ENCODE results near the gene TBL3.
A peak's percentile ranks its signal among the peaks of the same experiment; 100 is the strongest.
"Not testable (repeated sequence)": the region's sequence is repeated elsewhere in the genome, so short reads cannot be mapped to it uniquely, and the experiment has no call there.

The TBL3 gene

DNA sequence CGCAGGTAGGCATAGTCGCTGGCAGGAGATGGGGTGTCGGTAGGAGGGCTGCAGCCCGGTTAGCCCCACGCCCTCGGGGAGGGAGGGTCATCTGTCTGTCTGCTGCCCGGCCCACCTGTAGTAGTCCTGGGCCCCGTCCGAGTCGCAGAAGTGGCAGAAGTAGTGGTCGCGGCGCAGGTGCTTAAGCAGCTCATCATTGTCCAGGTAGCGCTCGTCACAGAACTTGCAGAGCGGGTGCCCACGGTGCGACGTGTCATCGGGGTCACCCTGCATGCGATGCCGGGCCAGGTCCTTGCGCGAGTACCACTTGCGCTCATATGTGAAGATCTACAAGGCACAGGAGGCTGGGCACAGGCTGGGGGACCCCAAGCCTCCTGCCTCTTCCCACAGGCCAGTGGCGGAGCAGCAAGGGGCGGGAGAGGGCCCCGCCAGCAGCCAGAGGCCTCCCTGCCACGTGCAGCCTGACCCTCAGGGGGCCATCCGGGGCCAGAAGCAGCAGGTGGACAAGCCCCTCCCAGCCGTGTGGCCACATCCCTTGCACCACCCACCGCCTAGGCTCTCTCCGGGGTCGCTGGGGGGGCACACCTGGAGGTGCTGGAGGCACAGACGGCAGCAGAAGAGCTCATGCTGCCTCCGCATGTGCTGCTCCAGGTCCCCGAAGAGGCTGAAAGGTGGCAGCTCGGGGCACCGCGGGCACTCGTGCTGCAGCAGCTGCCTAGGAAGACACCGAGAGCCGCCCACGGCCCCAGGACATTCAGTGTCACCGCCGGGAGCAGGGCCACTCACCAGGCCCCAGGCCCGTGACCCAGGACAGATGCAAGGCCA lies 30.8 kb downstream of the TBL3 start:
- no peak for DNase-seq

DNA sequence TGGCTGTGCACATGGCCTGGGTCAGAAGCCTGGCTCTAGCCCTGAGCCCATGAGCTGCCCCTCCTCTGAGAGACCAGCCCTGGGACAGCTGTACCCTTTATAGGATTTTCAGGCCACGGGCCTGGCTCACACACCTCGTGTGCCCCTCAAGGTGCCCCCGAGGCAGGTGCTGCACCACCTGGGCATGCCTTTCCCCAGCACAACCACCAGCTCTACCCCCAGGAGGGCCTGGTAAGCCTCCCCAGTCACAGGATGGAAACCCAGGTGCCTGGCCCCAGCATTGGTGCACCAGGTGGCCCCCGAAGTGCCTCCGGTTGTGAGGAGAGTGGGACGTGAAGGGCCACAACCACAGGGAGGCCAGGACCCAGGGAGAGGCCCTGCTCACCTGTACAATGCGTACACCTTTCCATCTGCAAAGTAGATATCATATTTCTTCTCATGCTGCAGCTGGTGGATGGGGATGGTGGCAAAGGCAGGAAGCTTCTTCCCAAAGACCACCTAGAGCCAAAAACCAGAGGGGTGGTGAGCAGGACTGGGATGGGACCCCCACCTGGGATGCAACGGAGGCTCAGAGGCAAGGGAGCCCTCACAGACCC lies 31.5 kb downstream of the TBL3 start:
- DNase-seq = no peak

DNA sequence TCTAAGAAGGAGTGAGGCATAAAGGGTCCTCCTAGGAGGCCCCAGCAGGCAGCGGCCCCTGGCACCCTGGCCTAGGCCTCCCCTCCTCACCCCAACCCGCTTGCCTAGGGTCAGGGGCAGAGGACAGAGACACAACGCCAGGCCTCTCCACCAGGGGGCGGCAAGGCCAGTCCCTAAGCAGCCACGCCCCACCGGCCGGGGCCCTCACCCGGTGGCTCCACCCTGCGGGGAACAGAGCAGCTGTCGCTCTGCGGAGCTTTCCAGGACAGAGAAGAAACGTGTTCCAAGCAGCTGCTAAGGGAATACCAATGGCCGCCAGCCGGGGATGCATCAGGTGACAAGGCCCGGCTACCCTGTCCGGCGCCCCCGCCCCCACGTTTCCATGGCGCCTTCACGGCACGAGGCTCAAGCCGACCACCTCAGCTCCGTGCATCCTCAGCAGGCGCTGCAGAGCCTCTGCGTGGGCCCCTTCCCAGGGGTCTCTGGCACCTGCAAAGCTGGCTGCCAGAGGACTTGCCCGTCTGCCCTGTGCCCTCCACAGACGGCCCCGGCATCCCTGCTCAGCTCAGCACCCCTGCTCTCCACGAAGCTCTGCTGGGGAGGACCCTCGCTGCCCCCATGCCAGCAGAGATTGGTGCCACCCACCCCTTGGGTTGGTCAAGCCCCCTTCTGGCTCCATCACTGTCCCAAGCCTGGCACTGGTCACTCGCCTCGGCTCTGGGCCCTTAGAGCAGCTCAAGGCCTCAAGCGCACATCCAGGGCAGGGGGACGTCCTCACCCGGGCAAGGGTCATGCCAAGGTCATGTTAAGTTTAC lies 32.2 kb downstream of the TBL3 start:
- DNase-seq = peak; percentile 56

DNA sequence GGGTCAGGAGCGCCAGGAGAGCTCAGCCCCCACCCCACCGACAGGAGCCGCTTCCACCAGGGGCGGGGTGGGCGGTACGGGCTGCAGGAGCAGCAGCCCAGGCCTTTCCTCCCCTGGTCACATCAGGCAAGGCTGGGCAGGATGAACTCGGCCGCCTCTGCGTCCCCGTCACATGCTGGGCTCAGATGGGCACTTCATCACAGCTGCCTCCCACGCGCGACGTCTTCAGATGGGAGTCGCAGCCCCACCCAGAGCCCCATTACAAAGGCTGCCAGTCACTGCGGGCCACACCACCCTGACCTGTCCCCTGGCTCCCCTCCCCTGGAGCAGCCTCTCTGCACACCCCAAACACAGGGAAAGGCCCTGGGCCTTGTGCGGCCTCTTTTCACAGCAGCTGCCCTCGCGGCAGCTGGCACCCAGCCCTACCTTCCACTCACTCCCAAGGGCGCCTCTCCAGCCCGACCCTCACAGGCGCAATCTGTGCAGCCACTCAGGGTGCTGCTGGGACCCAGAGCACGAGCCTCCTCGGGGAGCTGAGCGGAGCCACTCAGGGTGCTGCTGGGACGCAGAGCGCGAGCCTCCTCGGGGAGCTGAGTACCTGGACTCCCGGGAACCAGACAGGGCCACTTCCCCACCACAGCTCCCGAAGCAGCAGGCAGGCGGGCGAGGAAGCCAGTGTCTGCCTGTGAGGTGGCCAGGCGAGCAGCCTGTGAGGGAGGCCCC lies 33.1 kb downstream of the TBL3 start:
- no peak for DNase-seq

DNA sequence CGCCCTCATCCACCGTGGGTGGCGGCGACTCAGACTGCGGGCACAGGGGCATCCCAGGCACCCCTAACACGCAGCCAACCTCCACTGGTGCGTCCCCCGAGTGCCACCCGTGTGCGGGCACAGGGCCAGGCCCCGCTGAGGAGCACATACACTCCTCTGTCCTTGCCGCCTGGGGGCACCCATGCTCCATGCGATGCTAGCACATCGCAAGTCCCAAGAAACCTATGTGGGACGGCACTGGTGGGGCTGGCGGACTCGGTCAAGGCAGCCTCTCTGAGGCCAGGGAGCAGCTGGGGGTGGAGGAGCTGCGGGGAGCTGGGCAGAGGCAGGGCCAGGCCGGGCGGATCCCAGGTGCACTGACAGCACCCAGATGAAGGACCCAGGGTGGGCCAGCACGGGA lies 33.8 kb downstream of the TBL3 start:
- no peak for DNase-seq

DNA sequence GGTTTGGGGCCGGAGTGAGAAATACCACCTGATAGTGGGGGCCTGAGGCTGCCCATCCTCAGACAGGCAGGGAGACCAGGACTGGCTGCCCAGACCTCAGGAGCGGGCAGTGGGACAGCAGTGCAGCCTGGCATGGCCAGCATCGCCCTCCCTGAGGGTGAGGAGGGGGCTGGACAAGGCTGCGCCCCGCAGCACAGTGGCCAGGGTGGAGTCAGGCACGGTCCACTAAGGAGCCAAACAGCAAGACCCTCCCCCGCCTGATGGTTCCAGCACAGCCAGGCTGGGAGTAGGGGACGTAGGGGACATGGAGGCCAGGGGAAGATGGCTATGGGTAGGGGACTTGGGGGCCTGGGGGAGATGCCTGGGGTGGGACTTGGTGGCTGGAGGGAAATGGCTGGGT lies 34.5 kb downstream of the TBL3 start:
- DNase-seq = no peak

DNA sequence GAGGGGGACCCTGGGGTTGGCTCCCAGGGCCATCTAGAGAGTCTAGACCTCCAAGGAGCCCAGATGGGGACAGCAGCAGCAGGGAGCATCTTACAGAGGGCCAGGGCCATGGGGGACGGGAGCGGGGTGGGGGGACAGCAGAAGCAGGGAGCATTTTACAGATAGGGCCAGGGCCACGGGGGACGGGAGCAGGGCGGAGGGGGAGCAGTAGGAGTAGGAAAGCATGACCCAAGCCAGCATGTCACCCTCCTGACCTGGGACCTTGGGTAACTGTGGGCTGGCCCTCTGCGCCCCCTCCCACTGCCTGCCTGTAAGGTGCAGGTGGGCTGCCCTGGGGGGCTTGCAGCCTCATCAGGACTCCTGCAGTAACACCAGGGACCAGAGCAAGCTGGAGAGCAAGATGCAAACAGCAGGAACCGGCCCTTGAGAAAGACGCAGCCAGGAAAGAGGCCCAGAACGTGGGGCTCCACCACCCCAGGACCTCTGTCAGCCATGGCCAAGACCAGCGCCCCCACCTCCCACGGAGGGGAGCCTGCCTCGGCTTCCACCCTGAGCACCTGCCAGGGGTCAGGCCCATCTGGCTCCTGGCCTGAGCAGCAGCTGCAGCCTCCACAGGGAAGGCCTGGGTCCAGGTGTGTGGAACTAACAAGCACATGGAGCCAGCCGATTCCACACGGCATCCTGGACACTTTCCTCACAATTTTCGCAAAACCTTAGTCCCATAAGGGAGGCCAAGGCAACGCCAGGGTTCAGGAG lies 35.4 kb downstream of the TBL3 start:
- DNase-seq = no peak

DNA sequence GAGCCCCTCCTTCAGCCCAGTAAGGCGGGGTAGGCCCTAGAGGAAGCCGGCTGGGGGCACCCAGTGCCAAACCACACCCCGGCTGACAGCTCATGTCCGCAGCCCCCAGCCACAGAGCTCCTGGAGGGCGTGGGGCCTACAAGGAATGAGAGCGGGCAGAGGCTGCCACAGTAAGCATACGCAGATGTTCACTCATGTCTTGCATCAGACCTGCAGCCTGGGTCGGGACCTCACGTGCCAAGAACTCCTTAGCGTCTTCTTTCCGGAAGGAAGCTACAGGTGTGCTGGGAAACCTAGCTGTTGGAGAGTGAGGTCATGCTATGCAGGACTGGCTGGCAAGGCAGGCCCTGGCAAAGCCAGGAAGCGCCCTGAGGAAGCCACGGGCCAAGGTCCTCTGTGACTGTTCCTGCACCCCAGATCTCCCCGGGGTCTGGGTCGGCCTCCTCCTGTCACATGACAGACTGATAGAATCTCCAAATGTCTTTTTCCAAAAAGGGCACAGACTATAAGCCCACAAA lies 36.2 kb downstream of the TBL3 start:
- DNase-seq = peak; percentile 24

DNA sequence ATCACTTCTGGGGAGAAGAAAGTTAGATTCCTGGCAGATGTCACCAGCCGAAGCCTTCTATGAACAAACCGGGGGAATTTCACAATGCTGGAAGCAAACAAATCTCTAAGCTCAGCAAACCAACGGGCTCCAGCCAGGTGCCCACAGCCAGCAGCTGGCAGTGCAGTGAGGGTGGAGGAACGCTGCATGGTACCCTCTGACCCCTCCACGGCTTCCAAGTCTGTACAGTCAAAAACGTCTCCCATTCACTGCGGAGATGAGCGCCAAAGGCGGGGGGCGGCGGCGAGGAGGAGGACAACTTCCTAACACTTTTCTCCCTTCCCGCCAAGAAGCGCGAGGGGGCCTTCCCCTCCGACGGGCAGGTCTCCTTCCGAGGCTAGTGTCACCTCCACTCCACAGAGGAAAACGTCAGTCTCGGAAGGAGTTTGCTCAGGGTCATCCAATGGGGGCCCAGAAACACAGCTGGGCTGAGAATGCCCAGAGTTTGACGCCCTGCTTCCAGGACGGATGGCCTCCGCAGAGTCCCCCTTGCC lies 36.8 kb downstream of the TBL3 start:
- no peak for DNase-seq

DNA sequence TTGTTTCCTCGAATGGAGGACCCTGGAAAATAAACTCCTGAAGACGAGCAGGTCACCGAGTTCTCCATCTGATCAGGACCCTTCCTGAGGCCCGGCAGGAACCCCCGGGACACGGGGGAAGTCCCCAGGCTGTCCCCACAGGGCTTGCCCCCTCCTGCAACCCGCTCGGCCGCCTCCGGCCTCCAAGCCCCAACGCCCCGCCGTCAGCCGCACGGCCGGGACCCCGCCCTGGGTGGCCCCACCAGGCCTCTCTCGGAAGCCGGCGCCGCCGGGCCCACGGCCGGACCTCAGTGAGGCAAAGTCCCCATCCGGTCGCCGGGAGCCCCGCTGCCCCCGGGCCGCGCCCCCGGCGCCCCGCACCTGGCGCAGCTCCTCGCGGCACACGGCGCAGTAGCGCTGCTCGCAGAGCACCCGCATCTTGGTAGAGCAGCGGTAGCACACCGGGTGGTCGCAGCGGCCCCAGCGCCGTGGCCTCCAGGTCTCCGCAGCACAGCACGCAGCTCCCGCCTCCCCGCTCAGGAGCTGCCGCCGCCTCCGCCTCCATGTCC lies 37.4 kb downstream of the TBL3 start:
- no peak for DNase-seq

DNA sequence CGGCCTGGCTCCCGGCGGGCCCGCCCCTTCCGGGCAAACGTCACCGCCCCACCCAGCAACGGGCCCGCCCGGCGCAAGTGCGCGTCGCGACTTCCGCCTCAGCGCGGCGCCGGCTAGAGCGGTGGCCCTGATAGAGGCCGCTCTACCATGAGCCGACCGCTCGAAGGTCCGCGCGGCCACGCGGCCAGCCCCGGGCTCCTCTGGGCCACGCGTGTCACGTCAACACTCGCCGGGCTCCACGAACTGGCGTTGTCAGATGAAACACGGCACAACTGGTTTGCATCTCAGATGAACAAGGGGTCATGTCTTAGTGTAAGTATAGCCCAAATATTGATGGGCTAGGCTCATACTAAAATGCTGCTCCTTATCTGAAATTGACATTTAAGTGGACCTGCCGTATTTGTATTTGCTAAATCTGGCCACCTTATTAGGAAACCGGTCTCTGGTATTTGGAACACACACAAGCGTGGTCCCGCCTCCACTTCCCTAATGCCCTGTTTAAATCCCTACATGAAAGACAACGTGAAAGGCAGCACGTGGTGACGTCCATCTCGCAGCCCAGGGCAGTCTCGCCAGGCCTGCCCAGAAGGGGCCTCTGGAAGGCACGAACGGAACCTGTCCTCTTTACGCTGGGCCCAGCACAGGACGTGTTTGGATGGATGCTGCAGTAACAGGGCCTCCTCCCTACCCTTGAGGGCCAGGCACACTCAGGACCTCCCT lies 38.1 kb downstream of the TBL3 start, which contains the start of gene ZNF598:
Gene ZNF598, minus strand, starts transcription at position 31 of the 720 bp plus-strand sequence.
- DNase-seq = peak; percentile 26

DNA sequence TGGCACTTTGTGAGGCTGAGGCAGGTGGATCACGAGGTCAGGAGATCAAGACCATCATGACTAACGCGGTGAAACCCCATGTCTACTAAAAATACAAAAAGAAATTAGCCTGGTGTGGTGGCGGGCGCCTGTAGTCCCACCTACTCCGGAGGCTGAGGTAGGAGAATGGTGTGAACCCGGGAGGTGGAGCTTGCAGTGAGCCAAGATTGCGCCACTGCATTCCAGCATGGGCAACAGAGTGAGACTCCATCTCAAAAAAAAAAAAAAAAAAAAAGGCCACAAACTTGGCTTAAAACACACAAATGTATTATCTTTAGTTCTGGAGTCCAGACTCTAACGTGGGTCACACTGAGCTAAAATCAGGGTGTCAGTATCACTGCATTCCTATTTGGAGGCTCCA lies 39.9 kb downstream of the TBL3 start:
- DNase-seq = not testable (repeated sequence)

DNA sequence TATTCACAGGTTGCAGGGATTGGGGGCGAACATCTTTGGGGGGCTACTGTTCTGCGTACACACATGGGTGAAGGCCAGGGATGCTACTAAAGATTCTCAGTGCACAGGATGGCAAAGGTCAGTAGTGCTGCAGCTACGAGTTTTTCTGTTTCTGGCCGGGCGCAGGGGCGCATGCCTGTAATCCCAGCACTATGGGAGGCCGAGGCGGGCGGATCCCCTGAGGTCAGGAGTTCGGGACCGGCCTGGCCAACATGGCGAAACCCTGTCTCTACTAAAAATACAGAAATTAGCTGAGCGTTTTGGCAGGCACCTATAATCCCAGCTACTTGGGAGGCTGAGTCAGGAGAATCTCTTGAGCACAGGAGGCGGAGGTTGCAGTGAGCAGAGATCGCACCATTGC lies 41.7 kb downstream of the TBL3 start:
- DNase-seq = no peak

DNA sequence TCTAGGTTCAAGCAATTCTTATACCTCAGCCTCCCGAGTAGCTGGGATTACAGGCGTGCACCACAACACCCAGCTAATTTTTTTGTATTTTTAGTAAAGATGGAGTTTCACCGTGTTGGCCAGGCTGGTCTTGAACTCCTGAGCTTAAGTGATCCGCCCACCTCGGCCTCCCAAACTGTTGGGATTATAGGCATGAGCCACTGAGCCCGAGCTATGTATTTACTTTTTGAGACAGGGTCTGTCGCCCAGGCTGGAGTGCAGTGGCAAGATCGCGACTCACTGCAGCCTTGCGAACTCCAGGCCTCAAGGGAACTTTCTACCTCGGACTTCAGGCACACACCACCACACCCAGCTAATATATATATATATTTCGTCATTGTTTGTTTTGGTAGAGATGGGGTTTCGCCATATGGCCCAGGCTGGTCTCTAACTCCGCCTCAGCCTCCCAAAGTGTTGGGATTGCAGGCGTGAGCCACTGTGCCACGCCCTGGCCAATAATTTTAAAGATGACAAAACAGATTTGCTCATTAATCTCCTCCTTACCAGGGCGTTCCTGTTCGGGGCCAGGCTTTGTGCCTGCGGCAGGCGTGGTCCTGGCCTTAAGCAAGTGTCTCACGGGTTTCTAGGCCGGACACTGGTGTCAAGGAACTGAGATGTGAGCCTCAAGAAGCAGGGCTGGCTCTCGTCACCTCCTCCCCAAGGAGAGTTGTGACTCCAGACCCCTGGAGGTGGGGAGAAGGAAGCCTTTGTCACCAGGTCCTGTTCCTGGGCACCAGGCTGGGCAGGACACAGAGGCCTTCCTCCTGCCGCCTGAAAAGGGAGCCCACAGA lies 43.5 kb downstream of the TBL3 start:
- DNase-seq = no peak

DNA sequence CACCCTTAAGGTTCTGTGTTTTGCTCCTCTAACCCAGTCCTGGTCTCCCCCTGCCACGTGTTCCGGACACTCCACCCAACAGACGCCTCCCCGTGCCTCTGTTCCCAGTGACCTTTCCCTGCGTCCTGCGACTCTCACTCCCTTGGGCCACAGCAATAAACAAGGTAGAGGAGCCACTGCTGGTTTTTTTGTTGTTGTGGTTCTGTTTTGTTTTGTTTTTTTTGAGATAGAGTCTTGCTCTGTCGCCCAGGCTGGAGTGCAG lies 44.0 kb downstream of the TBL3 start:
- no peak for DNase-seq

DNA sequence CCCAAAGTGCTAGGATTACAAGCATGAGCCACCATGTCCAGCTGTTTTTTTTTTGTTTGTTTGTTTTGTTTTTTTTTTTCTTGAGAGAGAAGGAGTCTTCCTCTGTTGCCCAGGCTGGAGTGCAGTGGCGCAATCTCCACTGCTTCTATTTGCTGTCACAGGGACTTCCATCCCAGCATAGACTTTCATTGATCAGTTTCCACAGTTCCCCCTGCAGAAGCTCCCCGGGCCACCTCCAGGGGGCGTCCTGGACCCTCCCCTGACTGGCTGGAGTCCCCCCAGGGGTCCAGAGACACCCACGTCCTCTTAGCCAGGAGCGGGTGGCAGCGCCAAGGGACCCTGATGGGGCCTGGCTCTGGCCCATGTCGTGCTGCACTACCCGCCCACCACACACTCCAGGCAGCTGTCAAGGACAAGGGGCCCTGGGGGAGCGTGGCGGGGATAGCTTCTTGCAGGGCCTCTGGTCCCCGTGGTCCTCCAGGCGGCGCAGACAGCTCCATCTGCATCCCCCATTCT lies 44.6 kb downstream of the TBL3 start:
- DNase-seq = no peak

DNA sequence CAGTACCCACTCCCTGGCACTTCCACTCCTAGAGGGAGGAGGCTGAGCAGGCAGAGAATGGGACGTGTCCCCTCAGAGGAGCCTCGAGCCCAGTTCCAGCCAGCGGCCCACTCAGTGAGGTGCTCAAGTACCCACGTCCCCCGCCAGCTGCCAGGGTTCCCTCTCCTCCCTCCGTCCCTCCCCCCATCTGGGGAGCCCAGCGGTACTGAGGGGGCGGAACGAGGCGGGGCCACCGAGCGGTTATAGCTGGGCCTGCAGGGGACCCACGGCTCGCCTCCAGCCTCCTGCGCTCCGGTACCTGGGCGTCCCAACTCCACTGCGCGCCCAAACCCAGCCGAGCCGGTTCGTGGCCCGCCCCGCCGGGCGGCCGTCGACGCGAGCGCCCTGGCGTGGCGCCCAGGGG lies 47.7 kb downstream of the TBL3 start, which contains the start of gene NPW:
Gene NPW, plus strand, starts transcription at position 268 of the 403 bp plus-strand sequence.
- DNase-seq = no peak

DNA sequence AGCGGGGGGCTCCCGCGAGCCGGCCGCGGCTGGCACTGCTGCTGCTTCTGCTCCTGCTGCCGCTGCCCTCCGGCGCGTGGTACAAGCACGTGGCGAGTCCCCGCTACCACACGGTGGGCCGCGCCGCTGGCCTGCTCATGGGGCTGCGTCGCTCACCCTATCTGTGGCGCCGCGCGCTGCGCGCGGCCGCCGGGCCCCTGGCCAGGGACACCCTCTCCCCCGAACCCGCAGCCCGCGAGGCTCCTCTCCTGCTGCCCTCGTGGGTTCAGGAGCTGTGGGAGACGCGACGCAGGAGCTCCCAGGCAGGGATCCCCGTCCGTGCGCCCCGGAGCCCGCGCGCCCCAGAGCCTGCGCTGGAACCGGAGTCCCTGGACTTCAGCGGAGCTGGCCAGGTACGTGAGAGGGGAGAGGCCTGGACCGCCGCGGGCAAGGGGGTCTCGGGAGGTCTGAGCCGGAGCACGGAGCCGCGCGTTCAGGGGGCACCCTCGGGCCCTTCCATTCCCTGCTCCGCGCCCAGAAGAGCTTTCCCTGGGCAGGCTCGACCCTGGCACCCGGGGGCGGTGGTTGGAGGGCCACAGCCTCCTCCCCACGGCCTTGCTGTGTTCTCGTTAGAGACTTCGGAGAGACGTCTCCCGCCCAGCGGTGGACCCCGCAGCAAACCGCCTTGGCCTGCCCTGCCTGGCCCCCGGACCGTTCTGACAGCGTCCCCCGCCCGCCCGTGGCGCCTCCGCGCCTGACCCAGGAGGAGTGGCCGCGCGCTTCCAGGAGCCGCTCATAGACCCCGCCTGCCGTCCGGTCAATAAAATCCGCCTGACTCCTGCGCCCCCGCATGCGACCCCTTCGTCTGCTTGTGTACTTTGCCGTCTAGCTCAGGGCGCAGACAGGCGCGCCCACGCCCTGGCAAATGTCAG lies 48.3 kb downstream of the TBL3 start:
- DNase-seq = no peak

DNA sequence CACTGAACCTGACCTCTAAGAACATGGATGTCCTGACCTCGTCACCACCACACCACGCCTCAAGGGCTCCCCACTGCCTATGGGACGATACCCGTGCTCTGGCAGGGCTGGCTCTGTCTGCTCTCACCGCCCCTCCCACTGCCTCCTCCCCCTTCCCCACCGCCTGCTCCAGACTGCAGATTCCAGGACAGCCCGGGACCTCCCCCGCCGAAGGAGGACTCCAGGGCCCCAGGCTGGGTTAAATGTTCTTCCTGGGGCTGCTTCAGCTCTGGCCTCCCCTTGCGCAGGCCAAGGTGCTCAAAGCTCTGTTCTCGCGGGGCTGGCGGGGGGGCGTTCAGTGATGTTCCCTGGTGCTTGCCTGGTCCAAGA lies 50.9 kb downstream of the TBL3 start:
- DNase-seq = no peak

Data from NCI-H2029 treated with DMSO at 0.1 percent for 48 hours (cell line).